ENCODE data around the gene COLEC12. TPM values are rescaled to one million over a fixed set of nuclear protein-coding genes. Genes with fewer than 3 reads are reported as not detected.

The COLEC12 gene
- polyA plus RNA-seq, 1 donor (not counting 4 experiments of a cell fraction or from before 2014, with no cell fraction given): not detected

DNA sequence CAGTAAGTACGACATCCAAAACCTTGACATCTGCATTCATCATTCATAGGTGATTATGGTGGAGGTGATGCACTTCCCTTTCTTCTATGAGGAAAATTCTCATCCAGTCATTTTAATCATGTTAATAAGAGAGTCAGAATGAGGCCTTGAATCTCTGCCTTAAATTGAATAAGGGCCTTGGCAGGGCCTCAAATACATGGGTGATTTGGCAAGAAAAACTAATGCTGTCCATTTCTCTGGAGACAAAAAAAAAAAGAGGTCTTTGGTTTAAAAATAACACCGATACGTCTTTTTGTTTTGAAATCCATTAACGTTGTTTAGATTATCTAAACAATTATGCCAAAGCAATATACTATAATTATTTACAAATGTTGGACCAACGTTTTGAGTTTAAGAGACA lies 8.1 kb downstream of the COLEC12 start:
- H3K9me1 ChIP-seq (ENCODE audit: control insufficient read depth, extremely low read depth, insufficient read depth, low read length): no peaks in the 10 kb centered on the region
- no peaks in the 10 kb centered on the region for H3K9me3 ChIP-seq (ENCODE audit: control insufficient read depth, low read depth, low read length)
- TF ChIP-seq EZH2 (IDR thresholded peaks at IDR 0.05; ENCODE audit: low read length) (no peak), CTCF (optimal IDR thresholded peaks at IDR 0.05 in 1 of 3, IDR thresholded peaks at IDR 0.05 in 1 of 3, conservative IDR thresholded peaks at IDR 0.05 in 1 of 3; ENCODE audit: extremely low read depth in 1 of 3, insufficient read depth in 2 of 3, low read length in 3 of 3) (no peak)
- H3K27me3 ChIP-seq (ENCODE audit: control insufficient read depth, extremely low read depth, insufficient read depth, low read length): no peaks in the 10 kb centered on the region
- H4K20me1 ChIP-seq (ENCODE audit: control insufficient read depth, extremely low read depth, insufficient read depth, low read length): no peaks in the 10 kb centered on the region
- H3K27ac ChIP-seq (ENCODE audit: control insufficient read depth, insufficient read depth, low read length): no peak overlapping the region
- H3K4me2 ChIP-seq (ENCODE audit: control insufficient read depth, extremely low read depth, insufficient read depth, low read depth, low read length): no peak overlapping the region
- dilution Hi-C loops (cut with MboI; ENCODE audit: extremely low pct_ligation_motif_present, low sequenced_read_pairs): no loop called here
- no peak overlapping the region for H3K9ac ChIP-seq (ENCODE audit: control insufficient read depth, extremely low read depth, insufficient read depth, low read length)
- FAIRE-seq (no peak), DNase-seq (ENCODE audit: low read depth, low spot score) (no peak)
- H2AFZ ChIP-seq (ENCODE audit: control insufficient read depth, low read length): no peak overlapping the region
- H3K4me1 ChIP-seq (ENCODE audit: control insufficient read depth, extremely low read depth, insufficient read depth, low read length): no peaks in the 10 kb centered on the region
- no peaks in the 10 kb centered on the region for H3K36me3 ChIP-seq (ENCODE audit: control insufficient read depth in 2 of 2, extremely low read depth in 1 of 2, insufficient read depth in 2 of 2, low read length in 2 of 2)
- no peaks in the 10 kb centered on the region for H3K79me2 ChIP-seq (ENCODE audit: control insufficient read depth, insufficient read depth, low read length)
- H3K4me3 ChIP-seq (ENCODE audit: control insufficient read depth in 2 of 3, extremely low read depth in 1 of 3, insufficient read depth in 2 of 3, low read depth in 1 of 3, low read length in 3 of 3): no peak overlapping the region

DNA sequence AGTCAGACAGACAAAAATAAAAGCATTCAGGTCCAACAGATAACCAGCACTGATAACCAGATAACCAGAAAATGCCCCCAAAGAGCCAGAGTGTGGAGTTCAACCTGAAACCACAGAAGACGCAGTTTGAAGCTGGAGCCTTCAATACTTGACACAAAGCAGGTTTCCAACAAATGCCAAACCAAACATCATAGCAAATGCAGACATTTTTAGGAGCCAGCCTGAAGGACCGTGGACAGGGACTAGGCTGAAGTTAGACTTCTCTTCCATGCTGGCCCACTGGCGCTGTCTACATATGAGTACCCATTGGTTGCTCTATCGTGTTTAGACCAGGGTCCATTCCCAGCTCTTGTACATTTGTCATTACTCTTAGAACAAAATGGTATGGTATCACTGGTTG lies 9.9 kb downstream of the COLEC12 start:
- Histone ChIP-seq H3K9me1 (ENCODE audit: control insufficient read depth, extremely low read depth, insufficient read depth, low read length) (no peaks in the 10 kb centered on the region), H3K9ac (ENCODE audit: control insufficient read depth, extremely low read depth, insufficient read depth, low read length) (no peak overlapping the region), H3K27me3 (ENCODE audit: control insufficient read depth, extremely low read depth, insufficient read depth, low read length) (no peaks in the 10 kb centered on the region), H3K4me1 (ENCODE audit: control insufficient read depth, extremely low read depth, insufficient read depth, low read length) (no peaks in the 10 kb centered on the region), H3K4me2 (ENCODE audit: control insufficient read depth, extremely low read depth, insufficient read depth, low read depth, low read length) (no peak overlapping the region), H3K27ac (ENCODE audit: control insufficient read depth, insufficient read depth, low read length) (no peak overlapping the region), H3K9me3 (ENCODE audit: control insufficient read depth, low read depth, low read length) (no peaks in the 10 kb centered on the region), H4K20me1 (ENCODE audit: control insufficient read depth, extremely low read depth, insufficient read depth, low read length) (no peaks in the 10 kb centered on the region), H2AFZ (ENCODE audit: control insufficient read depth, low read length) (no peak overlapping the region), H3K4me3 (ENCODE audit: control insufficient read depth in 2 of 3, extremely low read depth in 1 of 3, insufficient read depth in 2 of 3, low read depth in 1 of 3, low read length in 3 of 3) (no peak overlapping the region), H3K79me2 (ENCODE audit: control insufficient read depth, insufficient read depth, low read length) (no peaks in the 10 kb centered on the region), H3K36me3 (ENCODE audit: control insufficient read depth in 2 of 2, extremely low read depth in 1 of 2, insufficient read depth in 2 of 2, low read length in 2 of 2) (no peaks in the 10 kb centered on the region)
- TF ChIP-seq CTCF (optimal IDR thresholded peaks at IDR 0.05 in 1 of 3, IDR thresholded peaks at IDR 0.05 in 1 of 3, conservative IDR thresholded peaks at IDR 0.05 in 1 of 3; ENCODE audit: extremely low read depth in 1 of 3, insufficient read depth in 2 of 3, low read length in 3 of 3) (no peak), EZH2 (IDR thresholded peaks at IDR 0.05; ENCODE audit: low read length) (no peak)
- FAIRE-seq (no peak), DNase-seq (ENCODE audit: low read depth, low spot score) (no peak)
- dilution Hi-C loops (cut with MboI; ENCODE audit: extremely low pct_ligation_motif_present, low sequenced_read_pairs): no loop called here

Measured in keratinocyte (primary cell).